HL-60/S4 treated with retinoic acid at 250 ng/mL for 4 days and 3 days (cell line): Measurements from ENCODE around the gene SRD5A3.

Source experiments
- in situ Hi-C: fragments of 300-500 bp; cut with MboI; formaldehyde crosslinking; loops from 2 replicates; pipeline ENCODE4 v1.7.0; 2022; ENCODE audit warnings: low sequenced_read_pairs

SRD5A3 gene

GRCh38 chr4:55372259-55372658 is 26.2 kb downstream of the SRD5A3 start:
- in situ Hi-C loops: no loop called here

DNA sequence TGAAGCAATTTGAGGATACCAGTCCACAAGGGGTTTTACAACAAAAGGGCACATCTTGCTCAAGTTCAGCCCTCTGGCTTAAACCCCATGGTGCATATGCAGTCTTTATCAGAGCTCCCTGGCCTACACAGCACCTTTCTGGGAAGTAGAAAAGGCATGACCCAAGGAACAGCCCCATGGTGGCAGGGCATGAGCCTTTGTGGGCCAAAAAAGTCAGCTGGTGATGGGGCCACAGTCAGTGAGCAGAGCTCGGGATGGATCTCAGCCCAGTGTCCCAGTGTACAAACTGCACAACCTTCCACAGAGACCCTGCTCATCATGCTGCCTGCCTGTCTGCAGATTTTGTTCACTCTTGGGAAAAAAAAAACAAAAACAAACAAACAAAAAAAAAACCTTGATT is 27.4 kb downstream of the SRD5A3 start:
- in situ Hi-C loops: no loop called here

DNA sequence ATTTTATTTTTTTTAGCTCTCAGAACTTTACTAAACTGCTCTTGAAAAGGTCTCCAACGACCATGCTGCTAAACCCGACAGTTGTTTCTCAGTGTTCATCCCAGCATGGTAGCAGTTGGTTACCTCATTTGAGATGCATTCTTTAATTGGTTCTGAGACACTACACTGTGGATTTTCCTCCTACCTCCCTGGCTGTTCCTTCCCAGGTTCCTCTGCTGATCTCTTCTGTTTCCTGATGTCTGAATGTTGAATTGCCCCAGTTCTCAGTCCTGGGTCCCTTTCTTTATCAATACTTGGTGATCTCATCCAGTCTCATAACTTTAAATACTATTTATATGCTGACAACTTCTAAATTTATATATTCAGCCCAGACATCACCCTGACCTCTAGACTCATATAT is 30.7 kb downstream of the SRD5A3 start:
- in situ Hi-C loops: no loop called here

- in situ Hi-C loops: no loop called here
Measured at GRCh38 chr4:55378617-55379467, 32.8 kb downstream of the SRD5A3 start.

DNA sequence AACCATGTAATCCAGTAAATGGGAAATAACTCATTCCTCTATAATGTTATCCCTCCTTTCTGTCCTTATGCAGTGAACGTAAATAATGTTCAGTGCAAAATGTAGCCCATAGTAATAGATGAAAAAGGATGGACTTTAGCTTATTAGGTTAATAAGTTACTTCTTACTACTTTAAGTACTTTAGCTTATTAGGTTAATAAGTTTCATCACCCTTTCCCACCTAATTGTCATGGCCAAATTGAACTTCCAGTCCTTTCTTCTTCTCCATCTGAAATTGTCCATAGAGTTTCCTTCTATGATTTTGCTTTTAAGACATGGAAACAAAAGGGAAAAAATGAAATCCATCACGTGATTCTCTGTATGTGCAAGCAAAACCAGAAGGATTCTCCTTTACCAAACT is 34.5 kb downstream of the SRD5A3 start:
- in situ Hi-C loops: no loop called here

- in situ Hi-C loops: no loop called here
Measured at GRCh38 chr4:55381502-55381901, 35.5 kb downstream of the SRD5A3 start.

- in situ Hi-C loops: no loop called here
Measured at GRCh38 chr4:55382488-55383003, 36.5 kb downstream of the SRD5A3 start.

DNA sequence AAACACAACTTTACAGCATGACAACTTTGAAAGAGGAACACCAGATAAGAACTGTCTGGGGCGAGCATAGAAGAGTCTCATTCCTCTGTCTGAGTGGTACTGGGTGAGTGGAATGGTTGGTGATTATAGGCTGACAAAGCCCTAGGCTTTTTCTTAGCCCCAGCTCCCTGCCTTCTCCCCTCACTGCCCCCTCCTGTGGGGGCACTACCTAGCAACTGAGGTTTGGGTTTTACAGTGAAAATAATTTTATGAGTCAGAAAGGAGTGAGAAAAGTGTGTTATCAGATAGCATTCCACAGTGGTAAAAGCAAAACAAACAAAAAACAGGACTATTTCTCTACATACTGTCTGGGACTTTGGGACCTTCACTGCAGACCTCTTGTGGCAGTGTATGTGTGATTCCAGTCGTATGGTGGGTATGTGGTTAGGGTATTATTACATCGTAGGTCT is 39.2 kb downstream of the SRD5A3 start:
- in situ Hi-C loops: no loop called here

DNA sequence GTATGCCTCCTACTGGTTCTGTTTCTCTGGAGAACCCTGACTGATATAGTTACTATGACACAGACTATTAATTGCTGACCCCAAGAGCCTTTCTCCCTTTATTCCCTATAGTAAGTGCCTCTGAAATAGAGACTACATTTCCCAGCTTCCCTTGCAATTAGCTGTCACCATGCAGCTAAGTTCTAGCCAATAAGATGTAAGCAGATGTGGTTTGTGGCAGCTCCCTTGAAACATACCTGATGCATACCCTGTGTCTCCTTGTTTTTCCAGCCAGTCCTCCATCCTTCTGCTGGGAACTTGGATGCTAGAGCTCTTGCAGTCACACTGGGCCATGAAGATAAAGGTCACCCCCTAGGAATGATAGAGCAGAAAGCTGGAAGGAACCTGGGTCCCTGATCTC is 40.0 kb downstream of the SRD5A3 start:
- in situ Hi-C loops: no loop called here

DNA sequence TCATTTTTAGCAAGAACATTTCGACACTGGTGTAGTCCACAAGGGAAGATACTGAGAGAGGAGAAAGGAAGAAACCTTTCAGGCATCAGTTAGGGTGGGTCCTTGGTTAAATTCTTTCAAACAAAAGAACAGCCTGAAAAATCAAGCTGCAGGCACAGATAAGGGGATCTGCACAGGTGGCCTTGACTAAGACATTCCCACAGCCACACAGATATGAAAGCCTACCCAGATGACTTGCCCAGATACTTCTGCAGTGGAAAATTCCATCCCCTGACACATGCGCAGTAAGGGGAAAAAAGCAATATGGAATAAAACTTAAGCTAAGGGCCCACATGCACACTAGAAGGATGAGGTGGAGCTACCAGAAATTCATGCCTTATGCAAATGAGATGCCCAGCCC is 40.8 kb downstream of the SRD5A3 start:
- in situ Hi-C loops: no loop called here

GRCh38 chr4:55393461-55394320 is 47.6 kb downstream of the SRD5A3 start:
- in situ Hi-C loops: no loop called here

DNA sequence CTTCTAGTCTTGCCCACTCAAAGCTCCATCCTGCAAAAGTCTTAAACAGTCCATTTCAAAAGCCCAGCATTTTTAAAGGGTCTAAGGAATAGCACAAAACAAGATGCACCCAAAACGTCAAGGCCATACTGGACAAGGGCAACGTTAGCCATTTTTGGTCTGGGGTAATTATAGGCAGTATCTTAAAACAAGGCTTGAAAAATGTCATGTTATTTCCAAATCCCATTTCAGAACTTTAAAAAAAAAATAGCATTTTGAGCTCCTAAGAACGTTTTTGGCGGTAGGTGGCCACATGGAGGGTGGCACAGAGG is 49.1 kb downstream of the SRD5A3 start:
- in situ Hi-C loops: no loop called here

- in situ Hi-C loops: no loop called here
Measured at GRCh38 chr4:55395529-55396307, 49.7 kb downstream of the SRD5A3 start, which contains the start of gene TMEM165. TMEM165 (plus strand) TSS chr4:55395957; CDS start chr4:55396190, 233 bp downstream.

GRCh38 chr4:55396308-55397125 is 50.5 kb downstream of the SRD5A3 start:
- in situ Hi-C loops: no loop called here

- in situ Hi-C loops: no loop called here
Measured at GRCh38 chr4:55397126-55397436, 51.0 kb downstream of the SRD5A3 start.

DNA sequence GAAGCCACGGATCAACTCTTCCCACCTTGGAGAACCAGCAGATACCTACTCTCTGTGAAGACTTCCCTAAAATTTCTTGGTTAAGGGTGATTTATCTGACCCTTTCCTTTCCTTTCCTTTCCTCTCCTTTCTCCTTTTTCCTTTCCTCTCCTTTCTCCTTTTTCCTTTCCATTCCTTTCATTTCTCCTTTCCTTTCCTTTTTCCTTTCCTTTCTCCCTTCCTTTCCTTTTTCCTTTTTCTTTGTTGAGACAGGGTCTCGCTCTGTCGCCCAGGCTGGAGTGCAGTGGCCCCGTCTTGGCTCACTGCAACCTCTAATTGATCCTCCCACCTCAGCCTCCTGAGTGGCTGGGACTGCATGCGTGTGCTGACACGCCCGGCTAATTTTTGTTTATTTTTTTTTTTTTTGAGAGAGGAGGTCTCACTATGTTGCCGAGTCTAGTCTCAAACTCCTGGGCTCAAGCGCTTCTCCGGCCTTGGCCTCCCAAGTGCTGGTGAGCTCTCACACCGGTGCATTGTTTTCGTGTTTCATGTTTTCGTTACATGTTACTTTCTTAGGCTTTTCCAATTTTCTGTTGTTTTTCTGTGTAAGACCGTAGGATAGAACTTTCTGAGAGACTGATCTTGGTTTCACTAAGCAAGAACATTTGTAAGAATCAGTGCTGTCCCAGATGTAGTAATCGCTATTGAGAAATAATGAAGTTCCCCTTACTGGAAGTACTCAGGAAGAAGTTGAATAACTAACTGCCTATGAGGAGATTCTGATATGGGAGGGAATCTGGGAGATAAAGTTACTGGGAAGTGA is 51.7 kb downstream of the SRD5A3 start:
- in situ Hi-C loops: no loop called here

GRCh38 chr4:55398461-55398860 is 52.4 kb downstream of the SRD5A3 start:
- in situ Hi-C loops: no loop called here

DNA sequence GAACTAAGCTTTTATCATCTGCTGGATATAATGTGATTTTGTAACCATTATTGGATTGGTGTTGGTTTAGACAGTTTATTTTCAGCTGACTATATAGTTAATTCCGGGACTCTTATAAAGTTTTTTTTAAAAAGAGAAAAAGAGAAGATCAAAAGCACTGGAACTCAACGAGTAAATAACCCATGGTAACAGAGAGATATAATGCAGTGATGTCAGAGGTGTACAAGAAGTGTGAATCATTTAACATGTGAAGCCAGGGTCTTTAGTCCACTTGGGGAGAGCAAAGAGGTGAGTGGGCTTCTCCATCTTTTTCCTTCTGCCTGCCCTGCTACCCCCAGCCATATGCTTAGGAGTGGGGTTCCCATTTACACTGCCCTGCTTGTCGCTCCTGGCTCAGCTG is 52.9 kb downstream of the SRD5A3 start:
- in situ Hi-C loops: no loop called here

DNA sequence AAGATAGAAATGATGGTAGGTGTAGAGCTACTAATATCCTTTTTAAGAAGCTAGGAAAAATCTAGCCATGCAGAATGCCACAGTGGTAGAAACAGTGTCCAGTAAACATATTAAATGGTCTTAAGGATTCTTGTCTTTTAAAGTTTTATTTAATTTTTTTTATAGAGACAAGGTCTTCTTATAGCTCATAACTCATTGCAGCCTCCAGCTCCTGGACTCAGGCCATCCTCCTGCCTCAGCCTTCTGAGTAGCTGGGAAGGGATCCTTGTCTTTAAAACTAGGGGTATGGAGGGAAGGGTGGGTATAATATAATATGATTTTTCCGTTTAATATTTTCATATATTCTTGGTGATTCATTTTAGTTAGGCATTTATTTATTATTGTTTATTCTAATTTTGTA is 53.5 kb downstream of the SRD5A3 start:
- in situ Hi-C loops: no loop called here
